ENCODE data around the gene TMEM45B.
"Not testable (repeated sequence)": the region's sequence is repeated elsewhere in the genome, so short reads cannot be mapped to it uniquely, and the experiment has no call there.

DNA sequence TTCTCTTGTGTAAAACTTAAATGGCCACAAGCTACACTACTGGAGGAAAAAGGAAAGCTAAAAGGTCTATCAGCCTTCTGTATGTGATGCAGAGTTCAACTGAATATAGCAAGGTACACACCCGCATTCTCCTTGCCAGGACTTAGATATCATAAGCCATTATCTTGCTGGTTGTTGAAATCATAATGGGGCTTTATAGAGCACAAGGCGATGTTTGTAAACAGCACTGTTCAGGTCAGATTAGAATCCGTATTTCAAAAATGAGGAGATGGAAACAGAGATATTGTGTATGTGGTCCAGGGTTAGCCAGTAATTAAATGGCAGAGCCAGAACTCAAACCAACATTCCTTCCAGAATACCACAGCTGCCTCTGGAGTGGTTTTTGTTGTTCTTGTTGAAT is 2.6 kb downstream of the TMEM45B start:
- not testable (repeated sequence) for TF ChIP-seq ZNF138 (CRISPR knock-in tag; IDR thresholded peaks at IDR 0.05; ENCODE audit: low read depth); ARHGAP35 (CRISPR knock-in tag; IDR thresholded peaks at IDR 0.05; ENCODE audit: borderline replicate concordance); SUZ12 (IDR thresholded peaks at IDR 0.05; ENCODE audit: low read depth, low read length); RFX5 (IDR thresholded peaks at IDR 0.05; ENCODE audit: low read depth, low read length); GABPA (IDR thresholded peaks at IDR 0.05; ENCODE audit: low read depth, low read length); GABPA (CRISPR knock-in tag; IDR thresholded peaks at IDR 0.05; ENCODE audit: low read depth); ZNF431 (CRISPR knock-in tag; IDR thresholded peaks at IDR 0.05; ENCODE audit: borderline replicate concordance, low read depth); U2AF1 (optimal IDR thresholded peaks at IDR 0.05; ENCODE audit: low read depth, low read length)
- TF ChIP-seq, protein P1, sequence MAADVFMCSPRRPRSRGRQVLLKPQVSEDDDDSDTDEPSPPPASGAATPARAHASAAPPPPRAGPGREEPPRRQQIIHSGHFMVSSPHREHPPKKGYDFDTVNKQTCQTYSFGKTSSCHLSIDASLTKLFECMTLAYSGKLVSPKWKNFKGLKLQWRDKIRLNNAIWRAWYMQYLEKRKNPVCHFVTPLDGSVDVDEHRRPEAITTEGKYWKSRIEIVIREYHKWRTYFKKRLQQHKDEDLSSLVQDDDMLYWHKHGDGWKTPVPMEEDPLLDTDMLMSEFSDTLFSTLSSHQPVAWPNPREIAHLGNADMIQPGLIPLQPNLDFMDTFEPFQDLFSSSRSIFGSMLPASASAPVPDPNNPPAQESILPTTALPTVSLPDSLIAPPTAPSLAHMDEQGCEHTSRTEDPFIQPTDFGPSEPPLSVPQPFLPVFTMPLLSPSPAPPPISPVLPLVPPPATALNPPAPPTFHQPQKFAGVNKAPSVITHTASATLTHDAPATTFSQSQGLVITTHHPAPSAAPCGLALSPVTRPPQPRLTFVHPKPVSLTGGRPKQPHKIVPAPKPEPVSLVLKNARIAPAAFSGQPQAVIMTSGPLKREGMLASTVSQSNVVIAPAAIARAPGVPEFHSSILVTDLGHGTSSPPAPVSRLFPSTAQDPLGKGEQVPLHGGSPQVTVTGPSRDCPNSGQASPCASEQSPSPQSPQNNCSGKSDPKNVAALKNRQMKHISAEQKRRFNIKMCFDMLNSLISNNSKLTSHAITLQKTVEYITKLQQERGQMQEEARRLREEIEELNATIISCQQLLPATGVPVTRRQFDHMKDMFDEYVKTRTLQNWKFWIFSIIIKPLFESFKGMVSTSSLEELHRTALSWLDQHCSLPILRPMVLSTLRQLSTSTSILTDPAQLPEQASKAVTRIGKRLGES (CRISPR knock-in tag; IDR thresholded peaks at IDR 0.05; ENCODE audit: borderline replicate concordance) = not testable (repeated sequence)
- TF ChIP-seq, protein P2, sequence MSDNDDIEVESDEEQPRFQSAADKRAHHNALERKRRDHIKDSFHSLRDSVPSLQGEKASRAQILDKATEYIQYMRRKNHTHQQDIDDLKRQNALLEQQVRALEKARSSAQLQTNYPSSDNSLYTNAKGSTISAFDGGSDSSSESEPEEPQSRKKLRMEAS (IDR thresholded peaks at IDR 0.05) = not testable (repeated sequence)
- TF ChIP-seq, protein P3, sequence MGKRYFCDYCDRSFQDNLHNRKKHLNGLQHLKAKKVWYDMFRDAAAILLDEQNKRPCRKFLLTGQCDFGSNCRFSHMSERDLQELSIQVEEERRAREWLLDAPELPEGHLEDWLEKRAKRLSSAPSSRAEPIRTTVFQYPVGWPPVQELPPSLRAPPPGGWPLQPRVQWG (CRISPR knock-in tag; IDR thresholded peaks at IDR 0.05; ENCODE audit: borderline replicate concordance, low read depth) = not testable (repeated sequence)
